Activated T-cell treated with anti-CD3 and anti-CD28 coated beads for 24 hours (primary cell): ENCODE data around the gene MCF2L2.

Experiments
- DNase-seq: peaks from one replicate; pipeline ENCODE4 v3.0.0-alpha.2; 2020; ENCODE audit warnings: low read depth

Gene MCF2L2

GRCh38 chr3:183324083-183324482 lies 104.3 kb downstream of the MCF2L2 start:
- DNase-seq, result no peak

- DNase-seq, result no peak
Measured at GRCh38 chr3:183319371-183319770, 109.0 kb downstream of the MCF2L2 start.

- DNase-seq, result no peak
Measured at GRCh38 chr3:183318877-183319276, 109.5 kb downstream of the MCF2L2 start.

- no peak for DNase-seq
Measured at GRCh38 chr3:183317886-183318865, 110.2 kb downstream of the MCF2L2 start.

GRCh38 chr3:183317271-183317670 lies 111.1 kb downstream of the MCF2L2 start:
- DNase-seq, result no peak

GRCh38 chr3:183315739-183316138 lies 112.7 kb downstream of the MCF2L2 start:
- DNase-seq, result no peak

- no peak for DNase-seq
Measured at GRCh38 chr3:183313764-183314163, 114.7 kb downstream of the MCF2L2 start.

- DNase-seq, result no peak
Measured at GRCh38 chr3:183313351-183313750, 115.1 kb downstream of the MCF2L2 start.

GRCh38 chr3:183312433-183312832 lies 116.0 kb downstream of the MCF2L2 start:
- no peak for DNase-seq

GRCh38 chr3:183310936-183311335 lies 117.5 kb downstream of the MCF2L2 start:
- no peak for DNase-seq

GRCh38 chr3:183309276-183309675 lies 119.1 kb downstream of the MCF2L2 start:
- no peak for DNase-seq

- DNase-seq, result no peak
Measured at GRCh38 chr3:183308751-183309150, 119.7 kb downstream of the MCF2L2 start.

- DNase-seq, result no peak
Measured at GRCh38 chr3:183307749-183308148, 120.7 kb downstream of the MCF2L2 start.

GRCh38 chr3:183306798-183307671 lies 121.4 kb downstream of the MCF2L2 start:
- peak; percentile 28 for DNase-seq

GRCh38 chr3:183303690-183304089 lies 124.7 kb downstream of the MCF2L2 start:
- DNase-seq, result no peak

- DNase-seq, result no peak
Measured at GRCh38 chr3:183301937-183302580, 126.4 kb downstream of the MCF2L2 start.

- DNase-seq, result no peak
Measured at GRCh38 chr3:183300996-183301562, 127.3 kb downstream of the MCF2L2 start.

GRCh38 chr3:183299976-183300375 lies 128.4 kb downstream of the MCF2L2 start:
- DNase-seq, result no peak

GRCh38 chr3:183298701-183299153 lies 129.7 kb downstream of the MCF2L2 start:
- no peak for DNase-seq

- DNase-seq, result no peak
Measured at GRCh38 chr3:183296944-183297343, 131.5 kb downstream of the MCF2L2 start.

GRCh38 chr3:183295211-183295610 lies 133.2 kb downstream of the MCF2L2 start:
- no peak for DNase-seq

- no peak for DNase-seq
Measured at GRCh38 chr3:183293966-183294365, 134.5 kb downstream of the MCF2L2 start.
